Osteoblast (primary cell): Measurements from ENCODE around the gene SORL1. TPM values are rescaled to one million over a fixed set of nuclear protein-coding genes. Genes with fewer than 3 reads are reported as not detected.

ENCODE experiments used
- DNase-seq: peaks from one replicate; pipeline ENCODE4 v3.0.0; 2011; ENCODE audit warnings: low spot score, mixed read lengths; ENCODE audit not compliant: insufficient read length; ENCODE audit errors: missing footprints
- H2AFZ ChIP-seq: 2 replicates; pipeline ENCODE4 v1.6.0; 2011; ENCODE audit warnings: mild to moderate bottlenecking, low read length
- H3K27ac ChIP-seq: 2 replicates; pipeline ENCODE4 v1.5.1; 2011; ENCODE audit warnings: mild to moderate bottlenecking, low read depth, low read length, moderate library complexity
- H3K27me3 ChIP-seq: 2 replicates; pipeline ENCODE4 v1.6.0; 2012; ENCODE audit warnings: mild to moderate bottlenecking, control low read depth, inconsistent platforms, low read length, moderate library complexity; ENCODE audit not compliant: insufficient read depth
- H3K36me3 ChIP-seq: 2 replicates; pipeline ENCODE4 v1.5.1; 2011; ENCODE audit warnings: mild to moderate bottlenecking, low read length, control low read depth, moderate library complexity; ENCODE audit not compliant: insufficient read depth
- H3K4me1 ChIP-seq: 2 replicates; pipeline ENCODE4 v1.5.1; 2011; ENCODE audit warnings: mild to moderate bottlenecking, low read length, control low read depth, moderate library complexity; ENCODE audit not compliant: insufficient read depth
- H3K4me2 ChIP-seq: 2 replicates; pipeline ENCODE4 v1.6.0; 2011; ENCODE audit warnings: mild to moderate bottlenecking, low read length; ENCODE audit not compliant: insufficient read depth
- H3K4me3 ChIP-seq: fragments of 200-600 bp; sonication (generic); 3 replicates; pipeline ENCODE4 v1.5.1; 2012; ENCODE audit warnings: mild to moderate bottlenecking, low read length, inconsistent platforms; ENCODE audit not compliant: insufficient read depth
- H3K79me2 ChIP-seq: 2 replicates; pipeline ENCODE4 v1.6.0; 2012; ENCODE audit warnings: mild to moderate bottlenecking, low read length, control low read depth, inconsistent platforms; ENCODE audit not compliant: insufficient read depth
- H3K9me3 ChIP-seq: 2 replicates; pipeline ENCODE4 v1.5.1; 2011; ENCODE audit warnings: low read depth, low read length, control low read depth
- H4K20me1 ChIP-seq: 2 replicates; pipeline ENCODE4 v1.6.0; 2012; ENCODE audit warnings: mild to moderate bottlenecking, low read length, control low read depth; ENCODE audit not compliant: insufficient read depth
- CTCF ChIP-seq: IDR thresholded peaks from 2 replicates; pipeline ENCODE4 v1.5.1; 2011; ENCODE audit warnings: mild to moderate bottlenecking, low read depth, low read length, moderate library complexity; ENCODE audit errors: extremely low read depth
- total RNA-seq: library from RNA; depleted of rRNA; stranded (reverse); fragments of >200 nt; gene quantifications from 2 replicates; pipeline ENCODE4 v1.2.3, GENCODE V29; 2012

The SORL1 gene
- total RNA-seq, 1 donor = 0.36 TPM

- Histone ChIP-seq H3K79me2 (no peaks in the 10 kb centered on the region), H3K36me3 (no peaks in the 10 kb centered on the region), H3K4me1 (peaks cover 7% of the 10 kb centered on the region), H2AFZ (no peak overlapping the region), H3K9me3 (no peaks in the 10 kb centered on the region), H3K27me3 (no peaks in the 10 kb centered on the region), H3K27ac (no peak overlapping the region), H4K20me1 (no peaks in the 10 kb centered on the region), H3K4me2 (no peak overlapping the region), H3K4me3 (no peak overlapping the region)
- no peak for DNase-seq
- no peak for TF ChIP-seq CTCF
These were observed 215.7 kb downstream of the SORL1 start for GRCh38 chr11:121667836-121668235.

GRCh38 chr11:121669422-121669821, 217.3 kb downstream of the SORL1 start:
- no peak for TF ChIP-seq CTCF
- no peak overlapping the region for H2AFZ ChIP-seq
- H4K20me1 ChIP-seq = no peaks in the 10 kb centered on the region
- no peaks in the 10 kb centered on the region for H3K27me3 ChIP-seq
- H3K79me2 ChIP-seq = no peaks in the 10 kb centered on the region
- DNase-seq = no peak
- H3K4me1 ChIP-seq = peaks cover 10% of the 10 kb centered on the region
- no peaks in the 10 kb centered on the region for H3K36me3 ChIP-seq
- no peak overlapping the region for H3K27ac ChIP-seq
- no peak overlapping the region for H3K4me3 ChIP-seq
- H3K4me2 ChIP-seq = no peak overlapping the region
- no peaks in the 10 kb centered on the region for H3K9me3 ChIP-seq

- Histone ChIP-seq H3K4me1 (peaks cover 10% of the 10 kb centered on the region), H3K9me3 (no peaks in the 10 kb centered on the region), H3K36me3 (no peaks in the 10 kb centered on the region), H3K79me2 (no peaks in the 10 kb centered on the region), H3K4me3 (no peak overlapping the region), H3K27me3 (no peaks in the 10 kb centered on the region), H3K27ac (no peak overlapping the region), H3K4me2 (no peak overlapping the region), H2AFZ (peak overlapping the region; percentile 15), H4K20me1 (no peaks in the 10 kb centered on the region)
- no peak for TF ChIP-seq CTCF
- no peak for DNase-seq
These were observed 218.2 kb downstream of the SORL1 start for GRCh38 chr11:121670266-121670665.

- no peaks in the 10 kb centered on the region for H3K9me3 ChIP-seq
- peak overlapping the region; percentile 51 for H2AFZ ChIP-seq
- no peaks in the 10 kb centered on the region for H3K79me2 ChIP-seq
- H3K4me2 ChIP-seq = no peak overlapping the region
- TF ChIP-seq CTCF = no peak
- H3K27ac ChIP-seq = no peak overlapping the region
- H3K4me3 ChIP-seq = no peak overlapping the region
- H3K4me1 ChIP-seq = peaks cover 10% of the 10 kb centered on the region
- H3K36me3 ChIP-seq = no peaks in the 10 kb centered on the region
- H4K20me1 ChIP-seq = no peaks in the 10 kb centered on the region
- no peaks in the 10 kb centered on the region for H3K27me3 ChIP-seq
- DNase-seq = no peak
These were observed 218.7 kb downstream of the SORL1 start for GRCh38 chr11:121670805-121671282.
